IMR-90 (cell line): ENCODE measurements around the gene ORC4. TPM values are rescaled to one million over a fixed set of nuclear protein-coding genes. Genes with fewer than 3 reads are reported as not detected.

Experiments used
- ATAC-seq: fragments of 200-7000 bp; cut with Tn5 transposase; 2 replicates; pipeline ENCODE4 v1.9.1; 2020; ENCODE audit warnings: low read depth, mild to moderate bottlenecking, moderate library complexity
- Bru-seq: library from RNA; stranded (reverse); fragments of 400-500 nt; gene quantifications from one replicate; lab custom pipeline; 2021; lab: Mats Ljungman, UMichigan
- BruChase-seq, 2 experiments: library from RNA; stranded (reverse); fragments of 400-500 nt; gene quantifications; one replicate each; lab custom pipeline; 2021; lab: Mats Ljungman, UMichigan
- BruUV-seq: library from RNA; stranded (reverse); fragments of 400-500 nt; replicated peaks from 2 replicates; lab custom pipeline; 2021; lab: Mats Ljungman, UMichigan
- CTCF ChIA-PET: fragments of 300-600 bp; formaldehyde crosslinking; extraction: SDS; loops from one replicate; lab custom pipeline; 2021; ENCODE audit warnings: antibody characterized with exemption; lab: Yijun Ruan, JAX
- POLR2A ChIA-PET: fragments of 300-600 bp; sonication (Branson Sonifier 250); formaldehyde crosslinking; loops from one replicate; lab custom pipeline; 2022; ENCODE audit warnings: antibody characterized with exemption; ENCODE audit not compliant: unreplicated experiment; lab: Charles Lee
- DNase-seq: peaks from one replicate; pipeline ENCODE4 v3.0.0; 2013
- H2AFZ ChIP-seq: replicated peaks from 2 replicates; pipeline ENCODE3; 2013; ENCODE audit warnings: low read length, mild to moderate bottlenecking; ENCODE audit not compliant: poor library complexity
- H2AK5ac ChIP-seq: 2 replicates; pipeline ENCODE4 v1.6.1; 2013; ENCODE audit warnings: low read depth, low read length, inconsistent platforms
- H2AK9ac ChIP-seq: replicated peaks from 2 replicates; pipeline ENCODE3; 2013; ENCODE audit warnings: mild to moderate bottlenecking, low read depth, low read length, moderate library complexity; ENCODE audit not compliant: poor library complexity
- H2BK120ac ChIP-seq: 2 replicates; pipeline ENCODE4 v1.6.1; 2013; ENCODE audit warnings: low read depth, low read length, inconsistent platforms
- H2BK15ac ChIP-seq: 3 replicates; pipeline ENCODE4 v1.6.1; 2013; ENCODE audit warnings: low read depth, low read length, inconsistent platforms
- H2BK20ac ChIP-seq: 2 replicates; pipeline ENCODE4 v1.6.1; 2013; ENCODE audit warnings: low read depth, mild to moderate bottlenecking, inconsistent platforms, low read length, moderate library complexity
- H2BK5ac ChIP-seq: 2 replicates; pipeline ENCODE4 v1.6.1; 2013; ENCODE audit warnings: mild to moderate bottlenecking, low read depth, low read length, inconsistent platforms; ENCODE audit not compliant: poor library complexity, severe bottlenecking
- H3K14ac ChIP-seq: replicated peaks from 2 replicates; pipeline ENCODE4 v1.6.1; 2013; ENCODE audit warnings: low read depth, low read length, inconsistent platforms
- H3K18ac ChIP-seq: 2 replicates; pipeline ENCODE4 v1.6.1; 2013; ENCODE audit warnings: low read depth, low read length, control low read depth
- H3K23ac ChIP-seq: 2 replicates; pipeline ENCODE4 v1.6.1; 2013; ENCODE audit warnings: low read depth, low read length, inconsistent platforms
- H3K27ac ChIP-seq: 2 replicates; pipeline ENCODE4 v1.5.1; 2013; ENCODE audit warnings: mild to moderate bottlenecking, control low read depth, low read length; ENCODE audit not compliant: insufficient read depth
- H3K27me3 ChIP-seq: 2 replicates; pipeline ENCODE4 v1.6.1; 2013; ENCODE audit warnings: low read length; ENCODE audit not compliant: control insufficient read depth, insufficient read depth
- H3K36me3 ChIP-seq: 2 replicates; pipeline ENCODE4 v1.6.1; 2013; ENCODE audit warnings: low read length, mixed read lengths; ENCODE audit not compliant: control insufficient read depth, insufficient read depth
- H3K4ac ChIP-seq: 2 replicates; pipeline ENCODE4 v1.6.1; 2013; ENCODE audit warnings: low read depth, low read length, inconsistent platforms
- H3K4me1 ChIP-seq: 2 replicates; pipeline ENCODE4 v1.6.1; 2013; ENCODE audit warnings: low read length, mixed read lengths; ENCODE audit not compliant: control insufficient read depth, insufficient read depth
- H3K4me2 ChIP-seq: 2 replicates; pipeline ENCODE4 v1.6.1; 2013; ENCODE audit warnings: low read depth, mild to moderate bottlenecking, control low read depth, low read length, moderate library complexity
- H3K4me3 ChIP-seq: 2 replicates; pipeline ENCODE4 v1.5.1; 2013; ENCODE audit warnings: low read depth, mild to moderate bottlenecking, control low read depth, low read length, moderate library complexity; ENCODE audit not compliant: insufficient read depth
- H3K56ac ChIP-seq: 2 replicates; pipeline ENCODE4 v1.6.1; 2013; ENCODE audit warnings: low read length, inconsistent platforms; ENCODE audit not compliant: insufficient read depth; ENCODE audit errors: extremely low read depth
- H3K79me1 ChIP-seq, 2 experiments: 2 replicates each; pipeline ENCODE4 v1.6.1; 2013; ENCODE audit warnings: low read length in 2 of 2, inconsistent platforms in 1 of 2, low read depth in 1 of 2
- H3K9ac ChIP-seq: 2 replicates; pipeline ENCODE4 v1.6.1; 2013; ENCODE audit warnings: low read depth, low read length, control low read depth
- H3K9me1 ChIP-seq: 2 replicates; pipeline ENCODE4 v1.6.1; 2013; ENCODE audit warnings: low read length, inconsistent platforms; ENCODE audit not compliant: insufficient read depth
- H3K9me3 ChIP-seq: 2 replicates; pipeline ENCODE4 v1.6.1; 2013; ENCODE audit warnings: low read length; ENCODE audit not compliant: control insufficient read depth, insufficient read depth
- H4K20me1 ChIP-seq: 2 replicates; pipeline ENCODE4 v1.6.1; 2013; ENCODE audit warnings: low read length, inconsistent platforms; ENCODE audit not compliant: insufficient read depth
- H4K5ac ChIP-seq: 2 replicates; pipeline ENCODE4 v1.6.1; 2013; ENCODE audit warnings: mild to moderate bottlenecking, low read depth, low read length, control low read depth
- H4K8ac ChIP-seq, 2 experiments: 2 replicates each; pipeline ENCODE4 v1.6.1; 2013; ENCODE audit warnings: low read depth in 2 of 2, low read length in 2 of 2, control low read depth in 1 of 2, inconsistent platforms in 1 of 2
- H4K91ac ChIP-seq: 2 replicates; pipeline ENCODE4 v1.6.1; 2013; ENCODE audit warnings: low read depth, low read length, inconsistent platforms; ENCODE audit not compliant: insufficient read depth
- BHLHE40 ChIP-seq: fragments of 150-350 bp; IDR thresholded peaks from 2 replicates; pipeline ENCODE4 v1.6.1; 2016; ENCODE audit warnings: mild to moderate bottlenecking, low read depth, low read length
- CEBPB ChIP-seq: IDR thresholded peaks from 2 replicates; pipeline ENCODE4 v1.6.1; 2012; ENCODE audit warnings: low read depth, low read length, improper control_type of control experiment
- FOS ChIP-seq: fragments of 150-350 bp; IDR thresholded peaks from 2 replicates; pipeline ENCODE4 v1.6.1; 2016; ENCODE audit warnings: low read depth, low read length
- MAFK ChIP-seq: IDR thresholded peaks from 2 replicates; pipeline ENCODE4 v1.6.1; 2012; ENCODE audit warnings: low read depth, low read length, improper control_type of control experiment
- MXI1 ChIP-seq: IDR thresholded peaks from 2 replicates; pipeline ENCODE4 v1.6.1; 2012; ENCODE audit warnings: low read depth, mild to moderate bottlenecking, low read length, moderate library complexity, borderline replicate concordance
- NFE2L2 ChIP-seq: fragments of 150-350 bp; IDR thresholded peaks from 2 replicates; pipeline ENCODE4 v1.6.1; 2016; ENCODE audit warnings: low read depth, mild to moderate bottlenecking, low read length
- POLR2A ChIP-seq: IDR thresholded peaks from 2 replicates; pipeline ENCODE4 v1.6.1; 2012; ENCODE audit warnings: mild to moderate bottlenecking, low read depth, low read length
- RAD21 ChIP-seq: IDR thresholded peaks from 2 replicates; pipeline ENCODE4 v1.6.1; 2012; ENCODE audit warnings: low read length, improper control_type of control experiment
- SMC3 ChIP-seq: fragments of 150-350 bp; IDR thresholded peaks from 2 replicates; pipeline ENCODE4 v1.6.1; 2016; ENCODE audit warnings: low read depth, mild to moderate bottlenecking, antibody characterized with exemption, low read length, moderate library complexity
- WGBS, 2 experiments: methylation state at CpG; one replicate each; pipeline versions ENCODE4 v1.1.5 to v1.1.7; 2013; ENCODE audit warnings: missing lambda C conversion rate in 2 of 2; ENCODE audit not compliant: insufficient read length in 1 of 2; ENCODE audit errors: extremely low coverage in 2 of 2; 5-methylcytosine and 5-hydroxymethylcytosine counted together
- dilution Hi-C: fragments of 300-500 bp; cut with HindIII; formaldehyde crosslinking; loops from one replicate; pipeline ENCODE4 v1.14.3; 2018; ENCODE audit warnings: low sequenced_read_pairs; ENCODE audit not compliant: unreplicated experiment
- in situ Hi-C: fragments of 300-500 bp; cut with MboI; formaldehyde crosslinking; loops from 3 replicates; pipeline ENCODE4 v1.14.3; 2019; ENCODE audit warnings: low sequenced_read_pairs, inconsistent platforms, mixed read lengths
- intact Hi-C: fragments of 100-400 bp; cut with micrococcal nuclease; formaldehyde crosslinking; loops from 2 replicates; pipeline ENCODE4 v1.10.0; 2022
- long read RNA-seq: library from polyadenylated mRNA; unstranded; transcript quantifications from one replicate; pipeline ENCODE4 v2.0.0, GENCODE V29; 2021; ENCODE audit not compliant: unreplicated experiment
- polyA plus RNA-seq, 3 experiments: library from polyadenylated mRNA; depleted of rRNA; stranded (reverse); fragments of >200 nt; gene quantifications; 2 replicates each; pipeline ENCODE4 v1.2.3, GENCODE V29; 2012; ENCODE audit warnings: low replicate concordance in 1 of 3
- total RNA-seq: library from RNA; depleted of rRNA; stranded (reverse); fragments of >200 nt; gene quantifications from 2 replicates; pipeline ENCODE4 v1.2.3, GENCODE V29; 2012; rRNA removed
- TF ChIP-seq, protein P1 (sequence below): fragments of 150-350 bp; IDR thresholded peaks from 2 replicates; pipeline ENCODE4 v1.6.1; 2017; ENCODE audit warnings: mild to moderate bottlenecking, antibody characterized with exemption, low read length, low read depth
- TF ChIP-seq, protein P2 (sequence below): conservative IDR thresholded peaks from 2 replicates; pipeline ENCODE4 v1.5.1; 2012; ENCODE audit warnings: mild to moderate bottlenecking, low read depth, low read length, improper control_type of control experiment

ORC4 gene
- 23.5 and 63.9 TPM in 2 replicates for total RNA-seq
- 9.3 and 20.6 TPM in 2 replicates for polyA plus RNA-seq (2012; rRNA removed)
- 9.6 TPM in 2 replicates for polyA plus RNA-seq (2012; cell fraction: cytosol; rRNA removed)
- 6.6 and 28.3 TPM in 2 replicates for polyA plus RNA-seq (2012; cell fraction: nucleus; rRNA removed; ENCODE audit: low replicate concordance)
- Bru-seq, nascent RNA, result percentile 69 among the genes with signal in this experiment
- BruChase-seq, experiment 1, labeled RNA remaining after a 6-hour chase, result percentile 54 among the genes with signal in this experiment
- percentile 72 among the genes with signal in this experiment for BruChase-seq, experiment 2, labeled RNA remaining after a 2-hour chase
- long read RNA-seq, full-length matches to known transcripts, result 24 of 33 reads
- long read RNA-seq, partial matches to known transcripts, result 1 of 33 reads
- long read RNA-seq, other reads (novel, unspliced or antisense), result 8 of 33 reads

DNA sequence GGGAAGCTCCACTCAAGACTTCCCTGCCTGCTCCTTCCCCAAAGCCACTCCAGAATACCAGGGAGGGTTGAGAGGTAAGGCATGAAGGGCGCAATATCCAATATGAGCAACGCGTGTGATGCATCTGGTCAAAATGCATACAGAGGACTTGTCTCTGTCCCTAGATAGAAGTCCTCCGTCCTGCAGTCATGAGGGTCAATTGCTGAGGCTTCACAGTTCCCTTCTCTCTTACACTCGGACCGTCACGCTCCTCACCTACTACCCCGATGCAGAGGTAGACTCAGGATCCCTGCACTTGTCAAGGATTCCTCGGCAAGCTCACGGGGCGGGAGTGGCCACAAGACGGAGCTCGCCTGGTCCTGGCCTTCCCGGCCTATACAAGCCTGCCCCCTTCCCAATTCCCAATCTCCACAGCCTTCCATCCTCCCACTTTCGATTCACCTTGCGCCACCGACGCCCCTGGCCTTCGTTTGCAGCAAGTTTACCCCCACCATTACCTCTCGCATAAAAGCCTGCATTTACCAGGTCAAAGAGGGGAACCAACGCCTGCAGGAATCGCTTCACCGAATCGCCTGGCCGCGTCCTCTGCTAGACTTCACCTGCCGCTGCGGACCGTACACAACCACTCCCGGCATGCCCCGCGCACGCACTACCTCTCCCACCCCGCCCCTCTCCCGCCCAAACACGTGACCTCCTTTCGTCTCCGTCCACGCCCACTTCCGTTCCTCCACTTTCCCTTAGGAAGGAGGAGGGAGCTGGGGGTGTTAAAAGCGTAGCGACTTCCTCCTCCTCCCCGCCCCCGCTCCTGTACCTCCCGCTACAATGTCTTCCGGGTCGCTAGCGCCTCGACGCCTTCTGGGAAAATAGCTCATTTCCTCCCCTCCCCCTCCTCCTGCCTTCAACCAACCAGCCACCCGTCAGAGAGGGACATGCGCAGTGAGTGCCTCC, at the start of gene ORC4:
Gene ORC4 (minus strand): TSS at position 627 of the 948 bp plus-strand sequence. CDS start 44,779 bp downstream, outside the sequence.
- Histone ChIP-seq H3K18ac (peak within 1 kb of the TSS; percentile 33), H3K4ac (peak within 1 kb of the TSS; percentile 85), H3K27me3 (no peaks in the 10 kb centered on the region), H4K5ac (peak within 1 kb of the TSS; percentile 37), H3K4me3 (peak within 1 kb of the TSS; percentile 96), H3K36me3 (no peaks in the 10 kb centered on the region), H2AFZ (peak within 1 kb of the TSS; percentile 95), H2BK5ac (peak within 1 kb of the TSS; percentile 97), H3K9me3 (no peaks in the 10 kb centered on the region), H4K91ac (peak within 1 kb of the TSS; percentile 92), H3K4me1 (0 out of 2 replicates have a peak, but pooled peaks cover 2% of the 10 kb centered on the region), H3K79me1 (peaks cover 12 to 34% of the 10 kb centered on the region in 2 experiments; a peak in 3 of 4 replicates), H2BK120ac (peak within 1 kb of the TSS; percentile 64), H2BK20ac (peak within 1 kb of the TSS; percentile 3; the same call in 1 of the 2 replicates), H2BK15ac (peak within 1 kb of the TSS; percentile 37; the same call in 1 of the 3 replicates), H3K14ac (peak within 1 kb of the TSS; percentile 82), H2AK9ac (peak within 1 kb of the TSS; percentile 99), H4K20me1 (peaks cover 7% of the 10 kb centered on the region; the same call in 1 of the 2 replicates), H3K9ac (peak within 1 kb of the TSS; percentile 88), H2AK5ac (peak within 1 kb of the TSS; percentile 88), H3K56ac (peak within 1 kb of the TSS; percentile 82), H4K8ac (peak within 1 kb of the TSS; percentile 5 to 90), H3K4me2 (peak within 1 kb of the TSS; percentile 88), H3K27ac (peak within 1 kb of the TSS; percentile 92), H3K23ac (peak within 1 kb of the TSS; percentile 70), H3K9me1 (no peaks in the 10 kb centered on the region)
- ATAC-seq (peak; percentile 95), DNase-seq (peak; percentile 99)
- no TSS peak for BruUV-seq
- ChIA-PET POLR2A (interaction anchor here (0.6 to 1.4 kb wide), 3 partner anchors 9 to 18 kb away, joined by 3 to 10 read pairs (median 4); no protein-coding TSS in a partner anchor), CTCF (interaction anchor here (0.6 to 1.4 kb wide), 5 partner anchors 9 to 1303 kb away, joined by 3 to 6 read pairs (median 4); no protein-coding TSS in a partner anchor)
- intact Hi-C loops, result loop anchor here (1.0 to 5.0 kb wide), 2 partner anchors 252 to 489 kb away; no protein-coding TSS in a partner anchor
- WGBS, 2 experiments, result 0% methylated on average over 19 of the region's 52 CpGs; no CpG with 5 or more reads in 1 of the 2 experiments
- dilution Hi-C loops, result no loop called here
- in situ Hi-C loops, result no loop called here
- TF ChIP-seq, protein P1, sequence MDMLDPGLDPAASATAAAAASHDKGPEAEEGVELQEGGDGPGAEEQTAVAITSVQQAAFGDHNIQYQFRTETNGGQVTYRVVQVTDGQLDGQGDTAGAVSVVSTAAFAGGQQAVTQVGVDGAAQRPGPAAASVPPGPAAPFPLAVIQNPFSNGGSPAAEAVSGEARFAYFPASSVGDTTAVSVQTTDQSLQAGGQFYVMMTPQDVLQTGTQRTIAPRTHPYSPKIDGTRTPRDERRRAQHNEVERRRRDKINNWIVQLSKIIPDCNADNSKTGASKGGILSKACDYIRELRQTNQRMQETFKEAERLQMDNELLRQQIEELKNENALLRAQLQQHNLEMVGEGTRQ, result peak; percentile 94
- TF ChIP-seq MAFK (no peak), MXI1 (peak; percentile 58; the same call in 1 of the 2 replicates), SMC3 (peak; percentile 22; the same call in 1 of the 2 replicates), BHLHE40 (peak; percentile 71), RAD21 (peak; percentile 27), NFE2L2 (no peak), POLR2A (peak; percentile 26; the same call in 1 of the 2 replicates), CEBPB (peak; percentile 18; the same call in 1 of the 2 replicates), FOS (0 out of 2 replicates have a peak, but pooled peaks have one; percentile 4)
- TF ChIP-seq, protein P2, sequence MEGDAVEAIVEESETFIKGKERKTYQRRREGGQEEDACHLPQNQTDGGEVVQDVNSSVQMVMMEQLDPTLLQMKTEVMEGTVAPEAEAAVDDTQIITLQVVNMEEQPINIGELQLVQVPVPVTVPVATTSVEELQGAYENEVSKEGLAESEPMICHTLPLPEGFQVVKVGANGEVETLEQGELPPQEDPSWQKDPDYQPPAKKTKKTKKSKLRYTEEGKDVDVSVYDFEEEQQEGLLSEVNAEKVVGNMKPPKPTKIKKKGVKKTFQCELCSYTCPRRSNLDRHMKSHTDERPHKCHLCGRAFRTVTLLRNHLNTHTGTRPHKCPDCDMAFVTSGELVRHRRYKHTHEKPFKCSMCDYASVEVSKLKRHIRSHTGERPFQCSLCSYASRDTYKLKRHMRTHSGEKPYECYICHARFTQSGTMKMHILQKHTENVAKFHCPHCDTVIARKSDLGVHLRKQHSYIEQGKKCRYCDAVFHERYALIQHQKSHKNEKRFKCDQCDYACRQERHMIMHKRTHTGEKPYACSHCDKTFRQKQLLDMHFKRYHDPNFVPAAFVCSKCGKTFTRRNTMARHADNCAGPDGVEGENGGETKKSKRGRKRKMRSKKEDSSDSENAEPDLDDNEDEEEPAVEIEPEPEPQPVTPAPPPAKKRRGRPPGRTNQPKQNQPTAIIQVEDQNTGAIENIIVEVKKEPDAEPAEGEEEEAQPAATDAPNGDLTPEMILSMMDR, result peak; percentile 38
